Raji (cell line): Measurements from ENCODE around the gene TMEM19.

Experiments
- POLR2A ChIP-seq: IDR thresholded peaks from 2 replicates; pipeline ENCODE4 v1.6.1; 2011; ENCODE audit warnings: low read depth, low read length, control low read depth; ENCODE audit not compliant: insufficient read depth

Gene TMEM19

GRCh38 chr12:71685914-71686657 lies at the start of gene TMEM19:
Gene TMEM19, plus strand, starts transcription at chr12:71686082. Its CDS starts 599 bp downstream, at chr12:71686681.
- TF ChIP-seq POLR2A: peak; percentile 94

- no peak for TF ChIP-seq POLR2A
Observed at GRCh38 chr12:71636704-71637115, 49.2 kb upstream of the TMEM19 start.

DNA sequence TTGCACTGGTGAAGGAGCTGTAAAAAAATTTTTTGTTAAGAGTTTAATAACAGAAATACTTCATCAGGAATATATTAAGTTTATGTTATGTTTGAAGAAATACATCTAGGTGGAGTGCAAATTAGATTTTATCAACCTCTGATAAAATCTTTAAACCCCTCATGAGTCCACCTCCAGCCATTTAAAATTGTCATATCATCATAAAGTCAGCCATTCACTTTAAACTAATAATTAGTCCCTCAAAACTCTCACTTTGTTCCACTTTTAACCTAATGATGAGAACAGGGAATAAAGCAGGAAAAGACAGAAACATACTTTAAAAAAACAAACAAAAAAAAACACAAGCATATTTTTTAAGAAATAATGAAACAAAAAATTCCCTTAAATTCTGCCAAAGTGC lies 47.4 kb upstream of the TMEM19 start:
- TF ChIP-seq POLR2A: no peak

DNA sequence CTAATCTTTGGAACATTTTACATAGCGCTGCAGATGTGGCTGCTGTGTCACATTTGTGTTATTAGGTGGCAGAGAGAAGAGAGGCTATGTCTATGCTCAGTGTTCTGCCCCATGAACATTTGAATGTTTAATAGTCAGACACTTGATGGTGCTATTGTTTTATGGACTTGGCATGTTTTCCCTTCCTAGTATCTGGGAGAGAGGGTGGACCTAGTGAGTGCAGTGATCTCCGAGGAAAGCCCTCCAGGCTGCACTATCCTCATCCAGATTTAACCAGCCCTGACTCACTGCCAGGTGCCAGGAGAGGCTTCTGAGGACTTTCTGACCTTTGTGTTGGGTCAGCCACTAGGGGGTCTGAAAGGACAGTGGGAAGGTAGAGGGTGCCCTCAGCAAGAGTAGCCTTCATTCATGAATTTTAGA lies 46.5 kb upstream of the TMEM19 start:
- no peak for TF ChIP-seq POLR2A

DNA sequence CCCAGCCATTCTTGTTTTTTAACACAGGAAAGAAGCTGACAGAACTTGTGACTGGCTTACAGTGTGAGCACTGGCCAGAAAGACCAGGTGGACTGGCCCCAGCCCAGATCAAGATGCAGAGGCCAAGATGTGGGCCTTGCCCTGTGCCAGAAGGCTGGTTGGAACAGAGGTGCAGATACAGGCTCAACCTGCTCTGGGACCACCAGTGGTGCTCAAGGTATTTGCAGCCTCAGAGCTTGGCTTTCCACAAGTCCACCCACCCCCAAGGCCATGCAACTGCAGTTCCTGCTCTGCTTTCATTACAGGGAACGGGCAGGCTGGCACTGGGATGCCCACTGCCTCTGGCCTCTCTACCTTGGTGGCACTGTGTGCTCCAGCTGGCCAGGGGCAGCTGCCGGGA lies 45.6 kb upstream of the TMEM19 start:
- TF ChIP-seq POLR2A: no peak

GRCh38 chr12:71641390-71641789 lies 44.5 kb upstream of the TMEM19 start:
- no peak for TF ChIP-seq POLR2A

- TF ChIP-seq POLR2A: no peak
Observed at GRCh38 chr12:71642264-71642663, 43.6 kb upstream of the TMEM19 start.

GRCh38 chr12:71645268-71645667 lies 40.6 kb upstream of the TMEM19 start:
- TF ChIP-seq POLR2A: no peak

- no peak for TF ChIP-seq POLR2A
Observed at GRCh38 chr12:71646512-71646911, 39.4 kb upstream of the TMEM19 start.

GRCh38 chr12:71648537-71648936 lies 37.3 kb upstream of the TMEM19 start:
- no peak for TF ChIP-seq POLR2A

DNA sequence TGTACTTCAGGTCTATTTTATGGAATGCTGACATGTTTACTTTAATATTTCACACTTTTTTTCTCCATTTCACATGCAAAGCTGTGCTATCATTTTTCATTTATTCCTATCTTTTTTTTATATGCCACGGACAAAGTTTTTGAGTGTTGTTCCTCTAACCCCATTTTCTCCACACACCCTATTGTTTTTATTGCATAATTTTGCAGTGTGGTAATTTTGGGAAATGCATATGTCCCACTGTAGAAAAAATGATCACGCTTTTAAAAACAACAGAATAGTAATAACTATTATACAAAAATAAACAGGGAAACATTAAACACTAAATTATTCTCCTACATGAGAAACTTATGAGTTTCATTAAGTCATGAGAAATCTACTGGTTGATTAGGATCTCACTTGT lies 36.5 kb upstream of the TMEM19 start:
- TF ChIP-seq POLR2A: no peak

DNA sequence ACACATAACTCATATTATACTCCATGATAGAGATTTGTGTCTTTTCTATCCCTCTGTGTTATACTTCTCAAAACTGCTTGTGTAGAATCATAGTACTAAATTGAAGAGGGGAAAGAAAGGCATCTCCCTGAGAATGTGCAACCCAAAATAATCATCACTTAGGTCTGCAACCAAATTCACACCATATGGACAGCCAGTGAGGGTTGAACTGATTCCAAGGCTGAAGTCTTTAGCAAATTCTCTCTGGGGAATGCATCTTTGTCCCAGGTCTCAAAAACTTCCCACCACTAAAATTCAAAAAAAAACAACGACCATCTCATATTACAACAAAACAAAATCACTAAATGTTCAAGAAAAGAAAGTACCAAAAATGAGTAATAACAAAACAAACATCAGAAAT lies 33.2 kb upstream of the TMEM19 start:
- no peak for TF ChIP-seq POLR2A

- no peak for TF ChIP-seq POLR2A
Observed at GRCh38 chr12:71653137-71653536, 32.7 kb upstream of the TMEM19 start.

GRCh38 chr12:71654200-71654599 lies 31.7 kb upstream of the TMEM19 start:
- TF ChIP-seq POLR2A: no peak

GRCh38 chr12:71655495-71655894 lies 30.4 kb upstream of the TMEM19 start:
- no peak for TF ChIP-seq POLR2A

- TF ChIP-seq POLR2A: no peak
Observed at GRCh38 chr12:71655907-71656306, 30.0 kb upstream of the TMEM19 start.

DNA sequence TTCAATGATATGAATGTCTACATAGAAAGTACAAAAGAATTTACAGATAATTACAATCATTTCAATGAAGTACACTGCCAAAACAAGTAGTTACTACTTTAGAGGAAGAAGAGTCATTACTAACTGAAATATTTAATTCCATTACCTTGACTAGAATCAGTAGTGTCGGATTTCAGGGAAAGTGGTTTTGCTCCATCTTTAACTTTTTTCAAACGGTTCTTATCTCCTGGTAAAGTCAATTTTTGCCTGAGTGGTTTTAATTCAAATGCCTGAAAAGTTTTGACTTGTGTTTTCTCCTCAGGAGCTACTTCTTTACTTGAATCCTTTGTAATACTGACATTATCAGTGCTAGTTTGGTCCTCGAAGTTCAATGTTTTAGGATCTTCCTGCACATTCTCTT lies 29.1 kb upstream of the TMEM19 start:
- no peak for TF ChIP-seq POLR2A
